GM23338 (cell line): ENCODE data around the gene TMEFF1. TPM values are rescaled to one million over a fixed set of nuclear protein-coding genes. Genes with fewer than 3 reads are reported as not detected.

Experiments
- CTCF ChIP-seq, 2 experiments: fragments of 200-600 bp in 1 of 2; sonication (generic) in 1 of 2; conservative IDR thresholded peaks; 2 replicates each; pipeline versions ENCODE4 v1.5.1 to v1.6.1; 2016 to 2017; ENCODE audit warnings: antibody characterized with exemption in 2 of 2, low read depth in 2 of 2, mild to moderate bottlenecking in 2 of 2, moderate library complexity in 1 of 2
- JUNB ChIP-seq: IDR thresholded peaks from one replicate; pipeline ENCODE4 v1.6.1; 2016; ENCODE audit warnings: antibody characterized with exemption; ENCODE audit not compliant: unreplicated experiment
- REST ChIP-seq: IDR thresholded peaks from one replicate; pipeline ENCODE4 v1.6.1; 2018; ENCODE audit warnings: antibody characterized with exemption; ENCODE audit not compliant: unreplicated experiment
- ZNF462 ChIP-seq: fragments of 250-450 bp; sonication (Bioruptor Pico); IDR thresholded peaks from 2 replicates; pipeline ENCODE4 v1.5.0; 2020; ENCODE audit warnings: mild to moderate bottlenecking, moderate library complexity
- polyA plus RNA-seq: library from polyadenylated mRNA; unstranded; fragments of >200 nt; fragmentation: Nextera tagmentation; extraction: Ambion mirVana; gene quantifications from 2 replicates; pipeline ENCODE4 v1.2.1, GENCODE V29; 2016
- total RNA-seq: library from RNA; depleted of rRNA; stranded (reverse); fragments of >200 nt; shearing (Covaris generic); gene quantifications from 2 replicates; pipeline ENCODE4 v1.2.3, GENCODE V29; 2014

The TMEFF1 gene
- total and polyA plus RNA-seq, 2 experiments from 2014 or later = 6.6 to 85.2 TPM

- TF ChIP-seq ZNF462 (CRISPR knock-in tag) (no peak), CTCF (conservative IDR thresholded peaks at IDR 0.05; ENCODE audit: low read depth in 2 of 2) (no peak), JUNB (no peak), REST (no peak)
Observed at GRCh38 chr9:100478192-100478591, 5.2 kb downstream of the TMEFF1 start (continued).
